Measurements from ENCODE around the gene CCDC192. TPM values are rescaled to one million over a fixed set of nuclear protein-coding genes. Genes with fewer than 3 reads are reported as not detected.

The CCDC192 gene
- total RNA-seq, 1 experiment from 2014 or later = not detected

- no TSS peak for BruUV-seq (replicated peaks)
- Mint-ChIP-seq H3K9me3 (ENCODE audit: unreplicated experiment) (no peaks in the 10 kb centered on the region), H3K4me3 (ENCODE audit: unreplicated experiment) (no peak overlapping the region), H3K27me3 (ENCODE audit: insufficient read depth, unreplicated experiment) (no peaks in the 10 kb centered on the region), H3K27ac (ENCODE audit: unreplicated experiment) (no peak overlapping the region), H3K4me1 (ENCODE audit: low read depth, unreplicated experiment) (no peaks in the 10 kb centered on the region), H3K36me3 (ENCODE audit: insufficient read depth, unreplicated experiment) (no peaks in the 10 kb centered on the region)
- ChIA-PET CTCF (no interaction called here), POLR2A (no interaction called here)
- H3K9me3 ChIP-seq = no peaks in the 10 kb centered on the region; the same call in 1 of the 2 replicates
- no peaks in the 10 kb centered on the region for H3K27me3 ChIP-seq (replicated peaks; ENCODE audit: control insufficient read depth, insufficient read depth, low read length)
- H3K36me3 ChIP-seq (ENCODE audit: control insufficient read depth, insufficient read depth, low read length) = no peaks in the 10 kb centered on the region
- intact Hi-C loops (cut with micrococcal nuclease; ENCODE audit: unreplicated experiment) = no loop called here
- H3K4me1 ChIP-seq = no peaks in the 10 kb centered on the region; the same call in 1 of the 2 replicates
- H3K4me3 ChIP-seq (ENCODE audit: low read depth, low read length) = no peak overlapping the region
- no peak for DNase-seq
- TF ChIP-seq CTCF (IDR thresholded peaks at IDR 0.05; ENCODE audit: insufficient read depth in 1 of 2, low read depth in 1 of 2, low read length in 1 of 2, severe bottlenecking in 1 of 2, unreplicated experiment in 1 of 2) = no peak
Measured at GRCh38 chr5:127988146-127988760, 285.1 kb downstream of the CCDC192 start.

Other genes starting within 250 kb of the CCDC192 start
- gene PRRC1, start 185.8 kb upstream of the CCDC192 start, total RNA-seq (2022) = 81.0 and 81.7 TPM in 2 replicates
- not detected in 2 replicates for gene CTXN3, start 54.3 kb upstream of the CCDC192 start, total RNA-seq (2022)